Colonic mucosa (tissue), 4 donors: ENCODE data around the gene BIK. TPM values are rescaled to one million over a fixed set of nuclear protein-coding genes. Genes with fewer than 3 reads are reported as not detected.

Experiments
- DNase-seq: peaks from one replicate; pipeline ENCODE4 v3.0.0-alpha.2; 2020
- H3K27ac ChIP-seq: fragments of 200-600 bp; one replicate; pipeline ENCODE4 v1.8.0; 2021
- H3K27me3 ChIP-seq: fragments of 200-600 bp; one replicate; pipeline ENCODE4 v1.8.0; 2021
- H3K36me3 ChIP-seq: fragments of 200-600 bp; one replicate; pipeline ENCODE4 v1.8.0; 2021
- H3K4me1 ChIP-seq: fragments of 200-600 bp; one replicate; pipeline ENCODE4 v1.8.0; 2021; ENCODE audit warnings: mild to moderate bottlenecking
- H3K4me3 ChIP-seq: fragments of 200-600 bp; one replicate; pipeline ENCODE4 v1.8.0; 2021
- H3K9ac ChIP-seq, 2 donors: one replicate each; pipeline ENCODE4 v1.7.0; 2013; ENCODE audit warnings: control low read depth in 2 of 2, low read depth in 2 of 2, low read length in 2 of 2
- H3K9me3 ChIP-seq: fragments of 200-600 bp; one replicate; pipeline ENCODE4 v1.8.0; 2021
- intact Hi-C: fragments of 100-400 bp; cut with DNase I; formaldehyde crosslinking; loops from one replicate; pipeline ENCODE4 v1.14.1; 2022
- total RNA-seq, 2 donors: library from RNA; stranded (reverse); fragmentation: NEBNext Ultra II Directional in 1 of 2; extraction: Animal tissue kit (Norgen Biotek cat#: 25700) in 1 of 2; gene quantifications; one replicate each; pipeline ENCODE4 v1.2.1, GENCODE V29; 2021
- TF ChIP-seq, protein P1 (sequence below): fragments of 200-600 bp; IDR thresholded peaks from one replicate; pipeline ENCODE4 v1.8.0; 2022; ENCODE audit warnings: antibody characterized with exemption, mild to moderate bottlenecking
- donor health status: healthy.
- donor health status: DM: no; HTN: no; CAD: no.
- donor health status: DM: no; HTN: no; CAD: no.

The BIK gene
- total RNA-seq, 2 donors from 2014 or later, result 29.5 to 31.4 TPM

DNA sequence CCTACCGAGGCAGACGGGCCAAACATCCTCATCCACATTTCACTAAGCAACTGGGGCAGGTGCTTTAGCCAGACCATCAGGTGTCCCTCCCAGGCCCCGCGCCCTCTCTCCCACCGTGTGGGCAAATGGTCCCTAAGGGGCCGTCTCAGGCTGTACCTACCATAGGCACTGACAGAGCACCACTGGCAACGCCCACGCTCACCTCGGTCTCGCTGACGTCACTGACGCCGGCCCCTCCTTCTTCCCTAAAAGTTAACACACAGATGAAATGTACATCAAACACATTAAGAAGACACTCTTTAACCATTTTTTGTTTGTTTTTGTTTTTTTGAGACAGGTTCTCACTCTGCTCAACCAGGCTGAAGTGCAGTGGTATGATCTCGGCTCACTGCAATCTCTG is 30.8 kb upstream of the BIK start:
- no peaks in the 10 kb centered on the region for H3K4me1 ChIP-seq
- no peaks in the 10 kb centered on the region for H3K9me3 ChIP-seq
- H3K27me3 ChIP-seq, result no peaks in the 10 kb centered on the region
- H3K4me3 ChIP-seq, result no peak overlapping the region
- TF ChIP-seq, protein P1, sequence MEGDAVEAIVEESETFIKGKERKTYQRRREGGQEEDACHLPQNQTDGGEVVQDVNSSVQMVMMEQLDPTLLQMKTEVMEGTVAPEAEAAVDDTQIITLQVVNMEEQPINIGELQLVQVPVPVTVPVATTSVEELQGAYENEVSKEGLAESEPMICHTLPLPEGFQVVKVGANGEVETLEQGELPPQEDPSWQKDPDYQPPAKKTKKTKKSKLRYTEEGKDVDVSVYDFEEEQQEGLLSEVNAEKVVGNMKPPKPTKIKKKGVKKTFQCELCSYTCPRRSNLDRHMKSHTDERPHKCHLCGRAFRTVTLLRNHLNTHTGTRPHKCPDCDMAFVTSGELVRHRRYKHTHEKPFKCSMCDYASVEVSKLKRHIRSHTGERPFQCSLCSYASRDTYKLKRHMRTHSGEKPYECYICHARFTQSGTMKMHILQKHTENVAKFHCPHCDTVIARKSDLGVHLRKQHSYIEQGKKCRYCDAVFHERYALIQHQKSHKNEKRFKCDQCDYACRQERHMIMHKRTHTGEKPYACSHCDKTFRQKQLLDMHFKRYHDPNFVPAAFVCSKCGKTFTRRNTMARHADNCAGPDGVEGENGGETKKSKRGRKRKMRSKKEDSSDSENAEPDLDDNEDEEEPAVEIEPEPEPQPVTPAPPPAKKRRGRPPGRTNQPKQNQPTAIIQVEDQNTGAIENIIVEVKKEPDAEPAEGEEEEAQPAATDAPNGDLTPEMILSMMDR, result no peak
- H3K9ac ChIP-seq, result no peak overlapping the region
- intact Hi-C loops, result no loop called here
- H3K27ac ChIP-seq, result no peak overlapping the region
- no peak for DNase-seq
- H3K36me3 ChIP-seq, result no peaks in the 10 kb centered on the region

DNA sequence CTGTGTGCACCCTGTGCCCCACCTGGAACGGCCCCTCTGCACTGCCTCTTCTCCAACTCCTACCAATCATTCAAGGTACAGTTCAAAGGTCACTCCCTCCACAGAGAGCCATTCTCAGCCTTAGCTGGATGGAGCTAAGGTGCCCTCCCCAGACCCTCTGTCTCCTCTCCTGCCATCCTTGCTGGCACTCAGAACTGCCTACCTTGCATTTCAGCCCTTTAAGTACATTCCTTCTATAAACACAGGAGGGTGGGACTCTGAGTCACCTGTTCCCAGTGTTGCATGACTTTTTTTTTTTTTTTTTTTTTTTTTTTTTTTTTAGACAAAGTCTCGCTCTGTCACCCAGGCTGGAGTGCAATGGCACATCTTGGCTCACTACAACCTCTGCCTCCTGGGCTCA is 29.9 kb upstream of the BIK start:
- H3K36me3 ChIP-seq, result no peaks in the 10 kb centered on the region
- no peak overlapping the region for H3K9ac ChIP-seq
- DNase-seq, result peak; percentile 51
- H3K4me3 ChIP-seq, result no peak overlapping the region
- intact Hi-C loops, result no loop called here
- H3K27ac ChIP-seq, result no peak overlapping the region
- TF ChIP-seq, protein P1, result no peak
- H3K9me3 ChIP-seq, result no peaks in the 10 kb centered on the region
- no peaks in the 10 kb centered on the region for H3K4me1 ChIP-seq
- no peaks in the 10 kb centered on the region for H3K27me3 ChIP-seq

DNA sequence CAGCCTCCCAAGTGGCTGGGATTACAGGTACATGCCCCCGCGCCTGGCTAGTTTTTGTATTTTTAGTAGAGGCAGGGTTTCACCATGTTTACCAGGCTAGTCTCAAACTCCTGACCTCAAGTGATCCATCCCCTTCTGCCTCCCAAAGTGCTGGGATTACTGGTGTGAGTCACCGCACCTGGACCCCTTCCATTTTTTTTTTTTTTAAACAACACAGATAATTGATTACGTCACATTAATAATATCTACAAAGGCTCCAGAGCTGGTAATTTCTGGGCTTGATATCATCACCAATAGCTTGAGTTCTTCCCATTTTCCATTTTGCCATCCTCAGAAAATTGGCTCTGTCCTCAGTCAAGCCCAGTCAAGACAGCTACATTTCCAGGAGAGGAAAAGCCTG is 28.6 kb upstream of the BIK start:
- Histone ChIP-seq H3K27me3 (no peaks in the 10 kb centered on the region), H3K4me1 (no peaks in the 10 kb centered on the region), H3K36me3 (no peaks in the 10 kb centered on the region), H3K27ac (no peak overlapping the region), H3K9ac (no peak overlapping the region), H3K9me3 (no peaks in the 10 kb centered on the region), H3K4me3 (no peak overlapping the region)
- intact Hi-C loops, result no loop called here
- DNase-seq, result no peak
- TF ChIP-seq, protein P1, result no peak

DNA sequence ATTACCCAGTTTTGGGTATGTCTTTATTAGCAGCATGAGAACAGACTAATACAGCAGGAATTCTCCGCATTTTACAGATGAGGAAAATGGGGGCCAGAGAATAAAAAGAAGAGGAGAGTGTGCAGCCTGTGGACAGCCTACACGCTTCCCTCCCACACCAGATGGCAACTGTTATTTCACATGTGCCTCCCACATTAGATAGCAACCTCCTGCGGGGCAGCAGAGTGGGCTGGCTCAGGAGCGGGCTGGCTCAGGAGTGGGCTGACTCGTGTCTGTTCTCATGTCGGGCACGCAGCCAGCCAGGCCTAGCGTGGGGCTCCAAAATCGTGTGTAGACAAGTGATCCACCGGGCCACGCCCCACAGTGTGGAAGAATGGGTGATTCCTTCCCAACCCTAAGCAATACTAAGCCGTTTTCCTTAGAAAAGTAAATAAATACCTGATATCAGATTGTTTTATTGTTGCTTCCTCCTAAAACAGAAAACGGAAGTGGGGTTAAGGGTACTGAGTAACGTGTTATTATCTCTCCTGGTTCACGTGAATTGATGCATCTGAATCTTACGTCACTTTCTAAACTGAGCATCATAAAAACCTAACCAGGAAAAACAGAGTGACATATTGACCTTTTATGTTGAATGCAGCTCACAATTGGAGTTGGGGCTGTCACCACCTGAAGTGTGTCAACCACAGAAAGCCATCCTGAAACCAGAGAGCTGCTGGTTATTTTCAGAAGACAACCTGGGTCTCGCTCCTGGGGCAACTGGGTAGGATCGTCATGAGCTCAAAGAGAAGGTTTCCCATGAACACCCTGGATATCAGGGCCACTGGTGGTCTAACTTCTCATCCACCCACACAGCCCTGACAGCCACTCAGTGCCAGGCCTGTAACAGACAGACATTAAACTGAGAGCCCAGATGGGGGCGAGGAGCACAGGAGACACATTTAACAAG is 24.6 kb upstream of the BIK start:
- no peaks in the 10 kb centered on the region for H3K9me3 ChIP-seq
- peak; percentile 46 for DNase-seq
- intact Hi-C loops, result no loop called here
- H3K27me3 ChIP-seq, result no peaks in the 10 kb centered on the region
- no peaks in the 10 kb centered on the region for H3K36me3 ChIP-seq
- H3K4me1 ChIP-seq, result no peaks in the 10 kb centered on the region
- TF ChIP-seq, protein P1, result no peak
- H3K27ac ChIP-seq, result peak overlapping the region; percentile 4
- H3K4me3 ChIP-seq, result no peak overlapping the region
- peak overlapping the region; percentile 8 to 36 for H3K9ac ChIP-seq

DNA sequence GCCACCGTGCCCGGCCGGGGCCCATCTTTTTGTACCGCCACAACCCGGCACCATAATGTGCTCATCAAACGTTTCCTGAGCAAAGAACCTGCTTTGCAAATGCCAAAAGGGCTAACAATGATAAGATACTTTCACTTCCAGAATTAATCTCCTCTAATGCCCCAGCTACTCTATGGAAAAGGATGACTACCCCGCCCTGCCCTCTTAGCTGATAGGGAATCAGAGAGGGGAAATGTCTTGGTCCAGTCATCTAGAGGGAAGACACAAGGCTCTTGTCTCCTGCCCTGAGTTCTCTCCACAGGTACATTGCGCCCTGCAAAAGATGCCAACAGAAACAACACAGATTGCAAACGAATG is 21.9 kb upstream of the BIK start:
- intact Hi-C loops, result no loop called here
- H3K27me3 ChIP-seq, result no peaks in the 10 kb centered on the region

More for the DNA sequence above, 21.9 kb upstream of the BIK start:
- peak overlapping the region; percentile 58 to 82 for H3K9ac ChIP-seq
- no peaks in the 10 kb centered on the region for H3K36me3 ChIP-seq
- no peak for DNase-seq
- H3K4me1 ChIP-seq, result no peaks in the 10 kb centered on the region
- TF ChIP-seq, protein P1, result no peak
- no peaks in the 10 kb centered on the region for H3K9me3 ChIP-seq
- peak overlapping the region; percentile 88 for H3K4me3 ChIP-seq
- peak overlapping the region; percentile 68 for H3K27ac ChIP-seq
